Breast epithelium (tissue), 3 donors: Measurements from ENCODE around the gene MRAP.
"Not testable (repeated sequence)": the region's sequence is repeated elsewhere in the genome, so short reads cannot be mapped to it uniquely, and the experiment has no call there.

Experiments used
- POLR2A ChIP-seq: fragments of 450-650 bp; IDR thresholded peaks from one replicate; pipeline ENCODE4 v1.6.1; 2016; ENCODE audit warnings: antibody characterized with exemption, mild to moderate bottlenecking, moderate library complexity
- POLR2AphosphoS5 ChIP-seq, 3 donors: sonication (generic); formaldehyde crosslinking; IDR thresholded peaks; one replicate each; pipeline ENCODE4 v1.6.1; 2017; ENCODE audit warnings: antibody characterized with exemption in 3 of 3

GRCh38 chr21:32310976-32311375, 12.3 kb downstream of the MRAP start:
- TF ChIP-seq POLR2A; POLR2AphosphoS5 (IDR thresholded peaks at IDR 0.05): not testable (repeated sequence)
